GM23338 (cell line): ENCODE data around the gene SYT5. TPM values are rescaled to one million over a fixed set of nuclear protein-coding genes. Genes with fewer than 3 reads are reported as not detected.
A peak's percentile ranks its signal among the peaks of the same experiment; 100 is the strongest.

ENCODE experiments used
- ATAC-seq: fragments of 200-7000 bp; cut with Tn5 transposase; 3 replicates; pipeline ENCODE4 v1.9.1; 2020
- DNase-seq: peaks from one replicate; pipeline ENCODE4 v3.0.0-alpha.2; 2015; ENCODE audit warnings: low spot score
- H2AFZ ChIP-seq: fragments of 200-600 bp; sonication (generic); 2 replicates; pipeline ENCODE4 v1.8.0; 2016; ENCODE audit warnings: antibody characterized with exemption, mild to moderate bottlenecking, moderate library complexity
- H3F3A ChIP-seq: fragments of 200-600 bp; sonication (generic); replicated peaks from 2 replicates; pipeline ENCODE4 v1.8.0; 2017; ENCODE audit warnings: antibody characterized with exemption, mixed run types, low read depth
- H3K27ac ChIP-seq: fragments of 200-600 bp; sonication (generic); 2 replicates; pipeline ENCODE4 v1.6.1; 2016; ENCODE audit warnings: low read depth
- H3K27me3 ChIP-seq: fragments of 200-600 bp; sonication (generic); 2 replicates; pipeline ENCODE4 v1.8.0; 2016; ENCODE audit warnings: mild to moderate bottlenecking, mixed run types, moderate library complexity; ENCODE audit not compliant: insufficient read depth
- H3K36me3 ChIP-seq: fragments of 200-600 bp; sonication (generic); 2 replicates; pipeline ENCODE4 v1.8.0; 2016; ENCODE audit warnings: mild to moderate bottlenecking; ENCODE audit not compliant: insufficient read depth
- H3K4me1 ChIP-seq: fragments of 200-600 bp; sonication (generic); 2 replicates; pipeline ENCODE4 v1.8.0; 2016; ENCODE audit warnings: mild to moderate bottlenecking, moderate library complexity; ENCODE audit not compliant: insufficient read depth
- H3K4me2 ChIP-seq: fragments of 200-600 bp; sonication (generic); 2 replicates; pipeline ENCODE4 v1.7.1; 2017; ENCODE audit warnings: mixed run types
- H3K4me3 ChIP-seq: fragments of 200-600 bp; sonication (generic); 2 replicates; pipeline ENCODE4 v1.6.1; 2016; ENCODE audit warnings: mixed run types
- H3K79me2 ChIP-seq: fragments of 200-600 bp; sonication (generic); replicated peaks from 2 replicates; pipeline ENCODE4 v1.8.0; 2017; ENCODE audit warnings: mild to moderate bottlenecking; ENCODE audit not compliant: insufficient read depth
- H3K9me2 ChIP-seq: fragments of 200-600 bp; sonication (generic); 2 replicates; pipeline ENCODE4 v1.8.0; 2017; ENCODE audit not compliant: insufficient read depth
- H4K20me1 ChIP-seq: fragments of 200-600 bp; sonication (generic); replicated peaks from 2 replicates; pipeline ENCODE4 v1.8.0; 2017; ENCODE audit warnings: mild to moderate bottlenecking; ENCODE audit not compliant: insufficient read depth
- H3K27ac Mint-ChIP-seq: 2 replicates; pipeline ENCODE4 v1.8.0; 2020; ENCODE audit warnings: inconsistent platforms, mild to moderate bottlenecking, moderate library complexity, mixed read lengths
- H3K27me3 Mint-ChIP-seq: 3 replicates; pipeline ENCODE4 v1.8.0; 2022; ENCODE audit warnings: low read depth, mild to moderate bottlenecking, moderate library complexity, mixed read lengths, inconsistent platforms; ENCODE audit not compliant: insufficient read depth, poor library complexity
- H3K36me3 Mint-ChIP-seq: 3 replicates; pipeline ENCODE4 v1.8.0; 2021; ENCODE audit warnings: low read depth, mild to moderate bottlenecking, inconsistent platforms, moderate library complexity, mixed read lengths
- H3K4me1 Mint-ChIP-seq: 3 replicates; pipeline ENCODE4 v1.8.0; 2020; ENCODE audit warnings: mild to moderate bottlenecking, inconsistent platforms, mixed read lengths
- H3K4me3 Mint-ChIP-seq: 3 replicates; pipeline ENCODE4 v1.8.0; 2021; ENCODE audit warnings: moderate library complexity, mild to moderate bottlenecking, inconsistent platforms, mixed read lengths
- H3K9me3 Mint-ChIP-seq: 3 replicates; pipeline ENCODE4 v1.8.0; 2020; ENCODE audit warnings: moderate library complexity, mild to moderate bottlenecking, inconsistent platforms, mixed read lengths
- CREB1 ChIP-seq: fragments of 250-450 bp; sonication (Bioruptor Pico); IDR thresholded peaks from 2 replicates; pipeline ENCODE4 v1.5.0; 2020; ENCODE audit warnings: low read depth, mild to moderate bottlenecking, moderate library complexity
- ETS1 ChIP-seq: IDR thresholded peaks from 2 replicates; pipeline ENCODE4 v1.6.1; 2016; ENCODE audit warnings: antibody characterized with exemption
- EZH2 ChIP-seq: fragments of 200-600 bp; sonication (generic); IDR thresholded peaks from one replicate; pipeline ENCODE4 v1.8.0; 2017; ENCODE audit warnings: antibody characterized with exemption, mild to moderate bottlenecking, low read depth; ENCODE audit not compliant: unreplicated experiment
- POLR2AphosphoS5 ChIP-seq: IDR thresholded peaks from 2 replicates; pipeline ENCODE4 v1.6.1; 2016; ENCODE audit warnings: antibody characterized with exemption, low read depth
- ZNF114 ChIP-seq: fragments of 250-450 bp; sonication (Bioruptor Pico); IDR thresholded peaks from 2 replicates; pipeline ENCODE4 v1.5.0; 2020; ENCODE audit warnings: mild to moderate bottlenecking, moderate library complexity
- polyA plus RNA-seq: library from polyadenylated mRNA; unstranded; fragments of >200 nt; fragmentation: Nextera tagmentation; extraction: Ambion mirVana; gene quantifications from 2 replicates; pipeline ENCODE4 v1.2.1, GENCODE V29; 2016
- total RNA-seq: library from RNA; depleted of rRNA; stranded (reverse); fragments of >200 nt; shearing (Covaris generic); gene quantifications from 2 replicates; pipeline ENCODE4 v1.2.3, GENCODE V29; 2014
- TF ChIP-seq, protein P1 (sequence below): IDR thresholded peaks from one replicate; pipeline ENCODE4 v1.6.1; 2018; ENCODE audit warnings: antibody characterized with exemption; ENCODE audit not compliant: unreplicated experiment
- TF ChIP-seq, protein P2 (sequence below): fragments of 250-450 bp; sonication (Bioruptor Pico); IDR thresholded peaks from 2 replicates; pipeline ENCODE4 v1.5.0; 2020; ENCODE audit warnings: mild to moderate bottlenecking, moderate library complexity

SYT5 gene
- total and polyA plus RNA-seq, 2 experiments from 2014 or later: 2.1 to 4.7 TPM

GRCh38 chr19:55198651-55199050 lies 18.6 kb upstream of the SYT5 start:
- no peak for DNase-seq
- Histone ChIP-seq H3K4me2 (no peak overlapping the region), H2AFZ (no peak overlapping the region), H3K27ac (no peak overlapping the region), H3K4me1 (no peaks in the 10 kb centered on the region), H3F3A (no peaks in the 10 kb centered on the region), H3K36me3 (no peaks in the 10 kb centered on the region), H3K79me2 (no peaks in the 10 kb centered on the region), H3K27me3 (no peaks in the 10 kb centered on the region), H3K9me2 (peaks cover 7% of the 10 kb centered on the region; the same call in 1 of the 2 replicates), H3K4me3 (no peak overlapping the region), H4K20me1 (no peaks in the 10 kb centered on the region)
- Mint-ChIP-seq H3K27me3 (peaks cover 9% of the 10 kb centered on the region), H3K27ac (no peak overlapping the region), H3K4me1 (no peaks in the 10 kb centered on the region), H3K9me3 (no peaks in the 10 kb centered on the region), H3K36me3 (no peaks in the 10 kb centered on the region; the same call in 2 of the 3 replicates), H3K4me3 (no peak overlapping the region)
- peak; percentile 63 for ATAC-seq
- no peak for TF ChIP-seq EZH2
- TF ChIP-seq, protein P1, sequence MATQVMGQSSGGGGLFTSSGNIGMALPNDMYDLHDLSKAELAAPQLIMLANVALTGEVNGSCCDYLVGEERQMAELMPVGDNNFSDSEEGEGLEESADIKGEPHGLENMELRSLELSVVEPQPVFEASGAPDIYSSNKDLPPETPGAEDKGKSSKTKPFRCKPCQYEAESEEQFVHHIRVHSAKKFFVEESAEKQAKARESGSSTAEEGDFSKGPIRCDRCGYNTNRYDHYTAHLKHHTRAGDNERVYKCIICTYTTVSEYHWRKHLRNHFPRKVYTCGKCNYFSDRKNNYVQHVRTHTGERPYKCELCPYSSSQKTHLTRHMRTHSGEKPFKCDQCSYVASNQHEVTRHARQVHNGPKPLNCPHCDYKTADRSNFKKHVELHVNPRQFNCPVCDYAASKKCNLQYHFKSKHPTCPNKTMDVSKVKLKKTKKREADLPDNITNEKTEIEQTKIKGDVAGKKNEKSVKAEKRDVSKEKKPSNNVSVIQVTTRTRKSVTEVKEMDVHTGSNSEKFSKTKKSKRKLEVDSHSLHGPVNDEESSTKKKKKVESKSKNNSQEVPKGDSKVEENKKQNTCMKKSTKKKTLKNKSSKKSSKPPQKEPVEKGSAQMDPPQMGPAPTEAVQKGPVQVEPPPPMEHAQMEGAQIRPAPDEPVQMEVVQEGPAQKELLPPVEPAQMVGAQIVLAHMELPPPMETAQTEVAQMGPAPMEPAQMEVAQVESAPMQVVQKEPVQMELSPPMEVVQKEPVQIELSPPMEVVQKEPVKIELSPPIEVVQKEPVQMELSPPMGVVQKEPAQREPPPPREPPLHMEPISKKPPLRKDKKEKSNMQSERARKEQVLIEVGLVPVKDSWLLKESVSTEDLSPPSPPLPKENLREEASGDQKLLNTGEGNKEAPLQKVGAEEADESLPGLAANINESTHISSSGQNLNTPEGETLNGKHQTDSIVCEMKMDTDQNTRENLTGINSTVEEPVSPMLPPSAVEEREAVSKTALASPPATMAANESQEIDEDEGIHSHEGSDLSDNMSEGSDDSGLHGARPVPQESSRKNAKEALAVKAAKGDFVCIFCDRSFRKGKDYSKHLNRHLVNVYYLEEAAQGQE: peak; percentile 73

GRCh38 chr19:55197528-55197927 lies 17.4 kb upstream of the SYT5 start:
- ATAC-seq (peak; percentile 70), DNase-seq (peak; percentile 67)
- Histone ChIP-seq H3K27ac (no peak overlapping the region), H3K9me2 (peaks cover 7% of the 10 kb centered on the region; the same call in 1 of the 2 replicates), H2AFZ (no peak overlapping the region), H3K79me2 (no peaks in the 10 kb centered on the region), H3K36me3 (no peaks in the 10 kb centered on the region), H3K27me3 (no peaks in the 10 kb centered on the region), H3K4me1 (no peaks in the 10 kb centered on the region), H4K20me1 (no peaks in the 10 kb centered on the region), H3K4me3 (no peak overlapping the region), H3F3A (no peaks in the 10 kb centered on the region), H3K4me2 (no peak overlapping the region)
- Mint-ChIP-seq H3K4me1 (no peaks in the 10 kb centered on the region), H3K27ac (no peak overlapping the region), H3K9me3 (no peaks in the 10 kb centered on the region), H3K27me3 (peaks cover 12% of the 10 kb centered on the region), H3K4me3 (no peak overlapping the region; the same call in 2 of the 3 replicates), H3K36me3 (no peaks in the 10 kb centered on the region; the same call in 2 of the 3 replicates)
- TF ChIP-seq ETS1: peak; percentile 95
- TF ChIP-seq, protein P2, sequence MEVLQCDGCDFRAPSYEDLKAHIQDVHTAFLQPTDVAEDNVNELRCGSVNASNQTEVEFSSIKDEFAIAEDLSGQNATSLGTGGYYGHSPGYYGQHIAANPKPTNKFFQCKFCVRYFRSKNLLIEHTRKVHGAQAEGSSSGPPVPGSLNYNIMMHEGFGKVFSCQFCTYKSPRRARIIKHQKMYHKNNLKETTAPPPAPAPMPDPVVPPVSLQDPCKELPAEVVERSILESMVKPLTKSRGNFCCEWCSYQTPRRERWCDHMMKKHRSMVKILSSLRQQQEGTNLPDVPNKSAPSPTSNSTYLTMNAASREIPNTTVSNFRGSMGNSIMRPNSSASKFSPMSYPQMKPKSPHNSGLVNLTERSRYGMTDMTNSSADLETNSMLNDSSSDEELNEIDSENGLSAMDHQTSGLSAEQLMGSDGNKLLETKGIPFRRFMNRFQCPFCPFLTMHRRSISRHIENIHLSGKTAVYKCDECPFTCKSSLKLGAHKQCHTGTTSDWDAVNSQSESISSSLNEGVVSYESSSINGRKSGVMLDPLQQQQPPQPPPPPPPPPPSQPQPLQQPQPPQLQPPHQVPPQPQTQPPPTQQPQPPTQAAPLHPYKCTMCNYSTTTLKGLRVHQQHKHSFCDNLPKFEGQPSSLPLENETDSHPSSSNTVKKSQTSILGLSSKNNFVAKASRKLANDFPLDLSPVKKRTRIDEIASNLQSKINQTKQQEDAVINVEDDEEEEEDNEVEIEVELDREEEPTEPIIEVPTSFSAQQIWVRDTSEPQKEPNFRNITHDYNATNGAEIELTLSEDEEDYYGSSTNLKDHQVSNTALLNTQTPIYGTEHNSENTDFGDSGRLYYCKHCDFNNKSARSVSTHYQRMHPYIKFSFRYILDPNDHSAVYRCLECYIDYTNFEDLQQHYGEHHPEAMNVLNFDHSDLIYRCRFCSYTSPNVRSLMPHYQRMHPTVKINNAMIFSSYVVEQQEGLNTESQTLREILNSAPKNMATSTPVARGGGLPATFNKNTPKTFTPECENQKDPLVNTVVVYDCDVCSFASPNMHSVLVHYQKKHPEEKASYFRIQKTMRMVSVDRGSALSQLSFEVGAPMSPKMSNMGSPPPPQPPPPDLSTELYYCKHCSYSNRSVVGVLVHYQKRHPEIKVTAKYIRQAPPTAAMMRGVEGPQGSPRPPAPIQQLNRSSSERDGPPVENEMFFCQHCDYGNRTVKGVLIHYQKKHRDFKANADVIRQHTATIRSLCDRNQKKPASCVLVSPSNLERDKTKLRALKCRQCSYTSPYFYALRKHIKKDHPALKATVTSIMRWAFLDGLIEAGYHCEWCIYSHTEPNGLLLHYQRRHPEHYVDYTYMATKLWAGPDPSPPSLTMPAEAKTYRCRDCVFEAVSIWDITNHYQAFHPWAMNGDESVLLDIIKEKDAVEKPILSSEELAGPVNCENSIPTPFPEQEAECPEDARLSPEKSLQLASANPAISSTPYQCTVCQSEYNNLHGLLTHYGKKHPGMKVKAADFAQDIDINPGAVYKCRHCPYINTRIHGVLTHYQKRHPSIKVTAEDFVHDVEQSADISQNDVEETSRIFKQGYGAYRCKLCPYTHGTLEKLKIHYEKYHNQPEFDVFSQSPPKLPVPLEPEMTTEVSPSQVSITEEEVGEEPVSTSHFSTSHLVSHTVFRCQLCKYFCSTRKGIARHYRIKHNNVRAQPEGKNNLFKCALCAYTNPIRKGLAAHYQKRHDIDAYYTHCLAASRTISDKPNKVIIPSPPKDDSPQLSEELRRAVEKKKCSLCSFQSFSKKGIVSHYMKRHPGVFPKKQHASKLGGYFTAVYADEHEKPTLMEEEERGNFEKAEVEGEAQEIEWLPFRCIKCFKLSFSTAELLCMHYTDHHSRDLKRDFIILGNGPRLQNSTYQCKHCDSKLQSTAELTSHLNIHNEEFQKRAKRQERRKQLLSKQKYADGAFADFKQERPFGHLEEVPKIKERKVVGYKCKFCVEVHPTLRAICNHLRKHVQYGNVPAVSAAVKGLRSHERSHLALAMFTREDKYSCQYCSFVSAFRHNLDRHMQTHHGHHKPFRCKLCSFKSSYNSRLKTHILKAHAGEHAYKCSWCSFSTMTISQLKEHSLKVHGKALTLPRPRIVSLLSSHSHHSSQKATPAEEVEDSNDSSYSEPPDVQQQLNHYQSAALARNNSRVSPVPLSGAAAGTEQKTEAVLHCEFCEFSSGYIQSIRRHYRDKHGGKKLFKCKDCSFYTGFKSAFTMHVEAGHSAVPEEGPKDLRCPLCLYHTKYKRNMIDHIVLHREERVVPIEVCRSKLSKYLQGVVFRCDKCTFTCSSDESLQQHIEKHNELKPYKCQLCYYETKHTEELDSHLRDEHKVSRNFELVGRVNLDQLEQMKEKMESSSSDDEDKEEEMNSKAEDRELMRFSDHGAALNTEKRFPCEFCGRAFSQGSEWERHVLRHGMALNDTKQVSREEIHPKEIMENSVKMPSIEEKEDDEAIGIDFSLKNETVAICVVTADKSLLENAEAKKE: no peak
- no peak for TF ChIP-seq ZNF114
- TF ChIP-seq CREB1 (CRISPR knock-in tag): peak; percentile 63
- TF ChIP-seq POLR2AphosphoS5: no peak
- no peak for TF ChIP-seq EZH2
